B cell (primary cell): ENCODE results near the gene PTPRN2. TPM values are rescaled to one million over a fixed set of nuclear protein-coding genes. Genes with fewer than 3 reads are reported as not detected.

ENCODE experiments used
- ATAC-seq: fragments of 200-7000 bp; cut with Tn5 transposase; one replicate; pipeline ENCODE4 v1.10.0; 2021; ENCODE audit warnings: low read depth, mild to moderate bottlenecking, moderate number of reproducible peaks, moderate library complexity
- CTCF ChIA-PET: fragments of 350-600 bp; sonication (Branson Sonifier 250); formaldehyde crosslinking; loops from one replicate; lab custom pipeline; 2021; ENCODE audit warnings: antibody characterized with exemption, inconsistent platforms; lab: Charles Lee
- POLR2A ChIA-PET: fragments of 350-600 bp; sonication (Branson Sonifier 250); formaldehyde crosslinking; loops from one replicate; lab custom pipeline; 2021; ENCODE audit warnings: antibody characterized with exemption; lab: Charles Lee
- DNase-seq: peaks from one replicate; pipeline ENCODE4 v3.0.0; 2013
- H2AFZ ChIP-seq: 2 replicates; pipeline ENCODE4 v1.6.1; 2012; ENCODE audit warnings: mild to moderate bottlenecking, low read depth, low read length; ENCODE audit not compliant: insufficient read depth, poor library complexity, severe bottlenecking
- H3K27ac ChIP-seq, 2 donors: 1 replicate in 1 of 2; 2 replicates in 1 of 2; pipeline ENCODE4 v1.5.1; 2012 to 2013; ENCODE audit warnings: low read length in 2 of 2, mild to moderate bottlenecking in 2 of 2, moderate library complexity in 1 of 2
- H3K27me3 ChIP-seq, 4 experiments: fragments of 200-600 bp in 1 of 4; sonication (generic) in 1 of 4; replicated peaks in 1 of 4; 1 replicate in 2 of 4; 2 replicates in 2 of 4; pipeline versions ENCODE4 v1.6.1 to v1.7.0; 2013 to 2016; ENCODE audit warnings: low read length in 3 of 4, mild to moderate bottlenecking in 2 of 4, mixed read lengths in 1 of 4, moderate library complexity in 1 of 4; ENCODE audit not compliant: insufficient read depth in 4 of 4, control insufficient read depth in 3 of 4; ENCODE audit errors: control extremely low read depth in 1 of 4
- H3K36me3 ChIP-seq, 2 experiments: replicated peaks in 1 of 2; 1 replicate in 1 of 2; 2 replicates in 1 of 2; pipeline versions ENCODE4 v1.6.1 to v1.7.1; 2013; ENCODE audit warnings: low read length in 1 of 2; ENCODE audit not compliant: insufficient read depth in 2 of 2, control insufficient read depth in 1 of 2; ENCODE audit errors: control extremely low read depth in 1 of 2, extremely low read depth in 1 of 2
- H3K4me1 ChIP-seq, 2 donors: fragments of 200-600 bp in 1 of 2; sonication (generic) in 1 of 2; 1 replicate in 1 of 2; 2 replicates in 1 of 2; pipeline versions ENCODE4 v1.5.1 to v1.6.1; 2013 to 2017; ENCODE audit warnings: low read length in 2 of 2; ENCODE audit not compliant: control insufficient read depth in 2 of 2, insufficient read depth in 2 of 2
- H3K4me2 ChIP-seq: replicated peaks from 2 replicates; pipeline ENCODE3; 2012; ENCODE audit warnings: mild to moderate bottlenecking, low read depth, low read length; ENCODE audit not compliant: poor library complexity, severe bottlenecking
- H3K4me3 ChIP-seq, 5 experiments: fragments of 200-600 bp in 1 of 5; sonication (generic) in 1 of 5; 1 replicate in 3 of 5; 2 replicates in 2 of 5; pipeline versions ENCODE4 v1.5.1 to v1.7.0; 2011 to 2016; ENCODE audit warnings: low read length in 4 of 5, mild to moderate bottlenecking in 4 of 5, low read depth in 2 of 5, control low read depth in 1 of 5, moderate library complexity in 1 of 5; ENCODE audit not compliant: insufficient read depth in 1 of 5; ENCODE audit errors: control extremely low read depth in 1 of 5, extremely low read depth in 1 of 5
- H3K79me2 ChIP-seq: fragments of 200-600 bp; sonication (generic); one replicate; pipeline ENCODE4 v1.6.0; 2016; ENCODE audit warnings: low read length; ENCODE audit not compliant: control insufficient read depth, insufficient read depth
- H3K9ac ChIP-seq: fragments of 200-600 bp; sonication (generic); 2 replicates; pipeline ENCODE4 v1.6.1; 2017; ENCODE audit warnings: mild to moderate bottlenecking, low read length, moderate library complexity
- H3K9me3 ChIP-seq, 3 donors: one replicate each; pipeline versions ENCODE4 v1.6.1 to v1.7.1; 2013; ENCODE audit warnings: low read length in 2 of 3; ENCODE audit not compliant: control insufficient read depth in 2 of 3, insufficient read depth in 1 of 3; ENCODE audit errors: control extremely low read depth in 1 of 3
- H4K20me1 ChIP-seq: 2 replicates; pipeline ENCODE4 v1.6.0; 2012; ENCODE audit warnings: mild to moderate bottlenecking, low read length; ENCODE audit not compliant: insufficient read depth, control insufficient read depth, poor library complexity, severe bottlenecking
- H3K27ac Mint-ChIP-seq: one replicate; pipeline ENCODE4 v1.8.0; 2021; ENCODE audit warnings: mixed read lengths
- H3K27me3 Mint-ChIP-seq: one replicate; pipeline ENCODE4 v1.8.0; 2021; ENCODE audit warnings: mixed read lengths
- H3K4me1 Mint-ChIP-seq: one replicate; pipeline ENCODE4 v1.8.0; 2021; ENCODE audit warnings: mixed read lengths
- H3K4me3 Mint-ChIP-seq: one replicate; pipeline ENCODE4 v1.8.0; 2021; ENCODE audit warnings: mixed read lengths
- H3K9me3 Mint-ChIP-seq: one replicate; pipeline ENCODE4 v1.8.0; 2022; ENCODE audit warnings: mixed read lengths; ENCODE audit not compliant: insufficient read depth
- CTCF ChIP-seq: fragments of 200-600 bp; IDR thresholded peaks from one replicate; pipeline ENCODE4 v1.8.0; 2022; ENCODE audit warnings: antibody characterized with exemption, mild to moderate bottlenecking
- EZH2 ChIP-seq: IDR thresholded peaks from 2 replicates; pipeline ENCODE4 v1.6.1; 2012; ENCODE audit warnings: borderline replicate concordance, low read depth, mild to moderate bottlenecking, moderate library complexity, low read length; ENCODE audit not compliant: insufficient read depth, poor library complexity, severe bottlenecking
- WGBS: methylation state at CpG from one replicate; pipeline ENCODE4 v1.1.5; 2013; ENCODE audit warnings: missing lambda C conversion rate; ENCODE audit not compliant: insufficient coverage; 5-methylcytosine and 5-hydroxymethylcytosine counted together
- intact Hi-C: fragments of 100-400 bp; cut with micrococcal nuclease; formaldehyde crosslinking; loops from one replicate; pipeline ENCODE4 v1.10.0; 2022
- polyA plus RNA-seq: library from polyadenylated mRNA; depleted of rRNA; stranded (reverse); fragments of >200 nt; gene quantifications from 2 replicates; pipeline ENCODE4 v1.2.3, GENCODE V29; 2012
- total RNA-seq, 2 donors: library from RNA; stranded (reverse); fragments of 120-200 nt in 1 of 2; gene quantifications; 1 replicate in 1 of 2; 2 replicates in 1 of 2; pipeline versions ENCODE4 v1.2.3 to v1.2.4, GENCODE V29; 2013 to 2022

The PTPRN2 gene
- total and polyA plus RNA-seq, 2 donors (not counting 1 experiment from before 2014, with no cell fraction given) = 2.0 to 5.0 TPM

DNA sequence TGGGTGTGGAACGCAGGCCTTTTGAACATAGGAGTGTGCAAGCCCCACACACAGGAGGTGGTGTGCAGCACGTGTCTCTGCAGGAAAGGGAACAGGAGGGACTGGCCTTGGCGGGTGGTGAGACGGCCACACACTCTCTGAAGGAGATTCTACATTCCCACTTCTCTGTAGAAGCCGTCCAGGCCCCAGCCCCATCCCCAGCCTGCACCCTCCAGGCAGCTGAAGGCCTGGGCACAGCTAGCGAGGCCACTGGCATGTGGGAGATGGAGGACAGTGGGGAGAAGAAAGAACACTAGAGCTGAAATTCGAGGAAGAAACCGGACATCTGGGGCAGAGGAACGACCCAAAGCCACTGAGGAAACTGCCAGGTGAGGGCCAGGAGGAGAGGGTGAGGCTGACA lies 743.5 kb downstream of the PTPRN2 start:
- intact Hi-C loops = no loop called here
- no peaks in the 10 kb centered on the region for H3K4me1 Mint-ChIP-seq
- ATAC-seq = no peak

More for the DNA sequence above, 743.5 kb downstream of the PTPRN2 start:
- no peak for TF ChIP-seq CTCF
- TF ChIP-seq EZH2 = no peak
- ChIA-PET POLR2A (no interaction called here), CTCF (no interaction called here)
- Histone ChIP-seq H3K4me1 (no peaks in the 10 kb centered on the region), H3K4me3 (no peak overlapping the region), H3K27me3 (no peaks in the 10 kb centered on the region), H3K79me2 (no peaks in the 10 kb centered on the region), H3K36me3 (no peaks in the 10 kb centered on the region), H3K4me2 (no peak overlapping the region), H3K9ac (no peak overlapping the region), H3K27ac (no peak overlapping the region), H2AFZ (no peak overlapping the region), H3K9me3 (peaks cover 0 to 33% (median 0%) of the 10 kb centered on the region in 3 donors), H4K20me1 (no peaks in the 10 kb centered on the region)
- H3K9me3 Mint-ChIP-seq = no peaks in the 10 kb centered on the region
- H3K27ac Mint-ChIP-seq = no peak overlapping the region
- H3K4me3 Mint-ChIP-seq = no peak overlapping the region
- H3K27me3 Mint-ChIP-seq = no peaks in the 10 kb centered on the region
- DNase-seq = no peak
- 85% methylated on average over 7 of the region's 9 CpGs for WGBS
